ENCODE data around the gene GRHL3. TPM values are rescaled to one million over a fixed set of nuclear protein-coding genes. Genes with fewer than 3 reads are reported as not detected.

The GRHL3 gene
- total RNA-seq, 2 experiments from 2014 or later: not detected

DNA sequence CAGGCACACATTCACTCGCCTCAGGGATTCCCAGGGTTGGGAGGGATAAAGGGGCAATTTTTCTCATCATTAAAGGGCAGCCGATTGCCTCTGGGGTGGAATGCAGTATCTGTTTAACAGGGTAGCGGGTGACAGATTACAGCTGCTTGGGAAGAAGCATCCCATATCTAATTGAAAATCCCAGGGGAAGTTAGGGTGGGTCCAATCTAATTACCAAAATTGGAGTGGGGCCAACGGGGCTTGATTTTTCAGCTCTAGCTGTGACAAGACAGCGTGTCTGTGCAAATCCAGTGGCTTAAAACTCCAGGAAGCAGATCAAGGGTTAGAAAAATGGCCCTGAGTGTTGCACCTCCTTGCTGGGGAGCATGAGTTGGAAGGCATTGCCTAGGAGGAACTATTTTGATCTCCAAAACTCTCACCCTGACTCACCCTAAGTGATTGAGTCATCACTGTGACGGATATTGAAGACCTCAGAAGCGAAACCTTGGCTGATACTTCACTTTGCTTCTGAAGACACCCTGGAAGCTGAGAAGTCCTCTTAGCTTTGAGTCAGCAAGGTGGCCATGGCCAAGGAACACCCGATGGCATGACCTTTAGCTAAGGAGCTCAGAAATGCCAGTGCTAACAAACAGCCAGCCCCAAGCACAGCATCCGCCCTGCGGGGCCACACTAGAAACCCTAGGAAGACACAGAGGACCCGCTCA is 46.0 kb downstream of the GRHL3 start:
- Mint-ChIP-seq H3K9me3 (no peaks in the 10 kb centered on the region), H3K4me3 (no peak overlapping the region), H3K36me3 (ENCODE audit: low read depth) (no peaks in the 10 kb centered on the region), H3K27me3 (no peaks in the 10 kb centered on the region), H3K4me1 (ENCODE audit: low read depth) (peaks cover 14% of the 10 kb centered on the region), H3K27ac (peak overlapping the region; percentile 22)
- ChIA-PET POLR2A (interaction anchor here (0.6 kb wide), 1 partner anchor 39 kb away, joined by 3 read pairs; no protein-coding TSS in a partner anchor), CTCF (interaction anchor here (0.9 to 3.9 kb wide), 5 partner anchors 14 to 215 kb away, joined by 4 to 21 read pairs (median 10); no protein-coding TSS in a partner anchor)
- DNase-seq (peak; percentile 60), ATAC-seq (peak; percentile 98)
- intact Hi-C loops (cut with micrococcal nuclease): no loop called here
- TF ChIP-seq, protein P1, sequence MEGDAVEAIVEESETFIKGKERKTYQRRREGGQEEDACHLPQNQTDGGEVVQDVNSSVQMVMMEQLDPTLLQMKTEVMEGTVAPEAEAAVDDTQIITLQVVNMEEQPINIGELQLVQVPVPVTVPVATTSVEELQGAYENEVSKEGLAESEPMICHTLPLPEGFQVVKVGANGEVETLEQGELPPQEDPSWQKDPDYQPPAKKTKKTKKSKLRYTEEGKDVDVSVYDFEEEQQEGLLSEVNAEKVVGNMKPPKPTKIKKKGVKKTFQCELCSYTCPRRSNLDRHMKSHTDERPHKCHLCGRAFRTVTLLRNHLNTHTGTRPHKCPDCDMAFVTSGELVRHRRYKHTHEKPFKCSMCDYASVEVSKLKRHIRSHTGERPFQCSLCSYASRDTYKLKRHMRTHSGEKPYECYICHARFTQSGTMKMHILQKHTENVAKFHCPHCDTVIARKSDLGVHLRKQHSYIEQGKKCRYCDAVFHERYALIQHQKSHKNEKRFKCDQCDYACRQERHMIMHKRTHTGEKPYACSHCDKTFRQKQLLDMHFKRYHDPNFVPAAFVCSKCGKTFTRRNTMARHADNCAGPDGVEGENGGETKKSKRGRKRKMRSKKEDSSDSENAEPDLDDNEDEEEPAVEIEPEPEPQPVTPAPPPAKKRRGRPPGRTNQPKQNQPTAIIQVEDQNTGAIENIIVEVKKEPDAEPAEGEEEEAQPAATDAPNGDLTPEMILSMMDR (IDR thresholded peaks at IDR 0.05): no peak

DNA sequence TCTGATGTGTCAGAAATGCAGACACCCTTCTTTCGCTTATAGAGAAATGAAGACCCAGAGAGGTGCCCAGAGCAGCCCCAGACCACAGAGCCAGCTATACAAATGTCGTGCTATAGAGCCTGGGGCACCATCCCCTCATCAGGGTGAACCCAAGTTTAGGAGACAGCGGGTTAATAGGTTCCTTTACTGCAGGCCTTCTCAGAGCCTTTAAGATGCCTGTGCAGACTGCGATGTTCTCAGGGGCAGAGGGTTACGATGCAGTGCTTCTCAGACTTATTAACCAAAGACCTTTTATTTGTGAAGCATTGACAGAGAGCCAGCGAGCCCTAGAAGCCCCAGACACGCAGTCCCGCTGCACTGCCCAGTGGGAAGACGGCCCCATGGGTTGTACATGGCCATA is 47.5 kb downstream of the GRHL3 start:
- no peaks in the 10 kb centered on the region for H3K36me3 Mint-ChIP-seq (ENCODE audit: low read depth)
- no peaks in the 10 kb centered on the region for H3K9me3 Mint-ChIP-seq
- intact Hi-C loops (cut with micrococcal nuclease): no loop called here
- DNase-seq (no peak), ATAC-seq (no peak)
- TF ChIP-seq, protein P1 (IDR thresholded peaks at IDR 0.05): no peak
- H3K4me1 Mint-ChIP-seq (ENCODE audit: low read depth): peaks cover 14% of the 10 kb centered on the region
- ChIA-PET POLR2A (no interaction called here), CTCF (interaction anchor here (1.0 to 3.9 kb wide), 6 partner anchors 15 to 167 kb away, joined by 3 to 21 read pairs (median 9); no protein-coding TSS in a partner anchor)
- no peaks in the 10 kb centered on the region for H3K27me3 Mint-ChIP-seq
- H3K27ac Mint-ChIP-seq: no peak overlapping the region
- H3K4me3 Mint-ChIP-seq: no peak overlapping the region

DNA sequence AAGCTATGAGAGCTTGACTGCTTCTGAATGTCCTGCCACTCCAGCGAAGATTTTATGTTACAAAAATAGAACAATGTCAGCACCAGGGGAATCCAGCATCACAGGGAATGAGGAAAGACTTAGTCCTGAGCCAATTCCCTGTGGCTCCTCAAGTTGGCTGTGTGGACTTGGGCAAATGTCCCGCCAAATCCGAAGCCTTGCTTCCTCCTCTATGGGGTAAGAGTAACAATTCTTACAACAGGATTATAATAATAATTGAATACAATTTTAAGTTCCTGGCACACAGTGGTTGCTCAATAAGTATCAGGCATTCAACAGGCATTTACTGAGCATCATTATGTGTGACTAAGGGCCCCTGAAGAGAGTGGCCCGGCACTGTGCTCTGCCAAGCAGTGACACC is 50.0 kb downstream of the GRHL3 start:
- Mint-ChIP-seq H3K4me1 (ENCODE audit: low read depth) (peaks cover 14% of the 10 kb centered on the region), H3K36me3 (ENCODE audit: low read depth) (no peaks in the 10 kb centered on the region), H3K4me3 (no peak overlapping the region), H3K9me3 (no peaks in the 10 kb centered on the region), H3K27me3 (no peaks in the 10 kb centered on the region), H3K27ac (no peak overlapping the region)
- CTCF ChIA-PET: interaction anchor here (1.3 kb wide), 1 partner anchor 16 kb away, joined by 6 read pairs; no protein-coding TSS in a partner anchor
- POLR2A ChIA-PET: no interaction called here
- TF ChIP-seq, protein P1 (IDR thresholded peaks at IDR 0.05): no peak
- no peak for DNase-seq
- no peak for ATAC-seq
- intact Hi-C loops (cut with micrococcal nuclease): no loop called here

DNA sequence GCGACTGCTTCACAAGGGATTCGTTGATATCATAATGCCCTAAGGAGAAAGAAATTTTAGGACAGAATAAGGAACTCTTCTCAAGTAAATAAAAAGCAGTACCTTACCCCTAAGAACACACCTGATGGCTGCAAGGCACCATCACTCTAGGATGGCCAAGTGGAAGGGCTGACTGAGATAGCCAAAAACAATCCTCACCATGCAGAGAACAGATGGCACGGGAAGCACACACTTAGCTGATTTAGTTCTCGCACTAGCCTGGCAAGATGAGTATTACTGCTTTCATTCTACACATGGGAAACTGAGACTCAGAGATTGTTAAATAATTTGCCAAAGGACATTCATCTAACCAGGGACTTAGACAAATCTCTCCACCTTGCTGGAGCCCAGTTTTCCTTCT is 50.6 kb downstream of the GRHL3 start:
- Mint-ChIP-seq H3K9me3 (no peaks in the 10 kb centered on the region), H3K4me3 (no peak overlapping the region), H3K27ac (no peak overlapping the region), H3K36me3 (ENCODE audit: low read depth) (no peaks in the 10 kb centered on the region), H3K4me1 (ENCODE audit: low read depth) (peaks cover 13% of the 10 kb centered on the region), H3K27me3 (no peaks in the 10 kb centered on the region)
- intact Hi-C loops (cut with micrococcal nuclease): no loop called here
- ChIA-PET POLR2A (no interaction called here), CTCF (interaction anchor here (1.0 to 4.7 kb wide), 2 partner anchors 14 to 22 kb away, joined by 4 to 29 read pairs; no protein-coding TSS in a partner anchor)
- DNase-seq (no peak), ATAC-seq (no peak)
- TF ChIP-seq, protein P1 (IDR thresholded peaks at IDR 0.05): no peak

DNA sequence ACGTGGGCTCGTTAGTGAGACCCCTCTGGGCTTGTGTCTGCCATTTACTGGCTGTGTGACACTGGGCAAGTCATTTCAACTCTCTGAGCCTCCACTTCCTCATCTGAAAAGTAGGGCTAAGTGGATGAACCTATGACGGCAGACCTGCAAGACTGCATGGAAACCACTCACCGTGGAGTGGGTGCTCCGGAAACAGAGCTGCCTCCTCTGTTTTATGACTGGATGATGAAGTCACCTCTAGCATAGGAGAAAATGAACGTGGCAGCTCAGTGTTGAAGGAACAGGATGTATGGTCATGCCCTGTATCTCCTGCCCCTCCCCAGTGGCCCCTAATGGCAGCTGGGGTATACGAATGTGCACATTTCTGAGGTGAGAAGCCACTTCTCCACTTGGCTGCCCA is 53.9 kb downstream of the GRHL3 start:
- Mint-ChIP-seq H3K36me3 (ENCODE audit: low read depth) (no peaks in the 10 kb centered on the region), H3K27me3 (no peaks in the 10 kb centered on the region), H3K4me1 (ENCODE audit: low read depth) (no peaks in the 10 kb centered on the region), H3K27ac (no peak overlapping the region), H3K9me3 (no peaks in the 10 kb centered on the region), H3K4me3 (no peak overlapping the region)
- TF ChIP-seq, protein P1 (IDR thresholded peaks at IDR 0.05): no peak
- DNase-seq (no peak), ATAC-seq (no peak)
- CTCF ChIA-PET: interaction anchor here (1.0 to 4.7 kb wide), 2 partner anchors 11 to 18 kb away, joined by 3 to 29 read pairs; no protein-coding TSS in a partner anchor
- intact Hi-C loops (cut with micrococcal nuclease): no loop called here
- POLR2A ChIA-PET: no interaction called here

Measured in activated CD8-positive, alpha-beta T cell treated with anti-CD3 and anti-CD28 coated beads for 36 hours (primary cell).